HepG2 (cell line): ENCODE data around the gene ALG8.
A peak's percentile ranks its signal among the peaks of the same experiment; 100 is the strongest.

Source experiments
- CEBPG ChIP-seq: IDR thresholded peaks from 2 replicates; pipeline ENCODE4 v1.6.1; 2016
- ETV5 ChIP-seq: IDR thresholded peaks from 2 replicates; pipeline ENCODE4 v1.6.1; 2018; ENCODE audit warnings: missing biosample characterization, missing genetic modification reagents, inconsistent platforms, borderline replicate concordance
- FOXM1 ChIP-seq: sonication (generic); formaldehyde crosslinking; IDR thresholded peaks from 2 replicates; pipeline ENCODE4 v1.5.0; 2020; ENCODE audit warnings: missing genetic modification reagents
- POLR2A ChIP-seq, 2 experiments: IDR thresholded peaks; 2 replicates each; pipeline ENCODE4 v1.6.1; 2011; ENCODE audit warnings: low read depth in 2 of 2, low read length in 2 of 2, mild to moderate bottlenecking in 1 of 2, moderate library complexity in 1 of 2; ENCODE audit not compliant: insufficient read depth in 1 of 2
- SRF ChIP-seq: IDR thresholded peaks from 2 replicates; pipeline ENCODE4 v1.6.1; 2011; ENCODE audit warnings: mild to moderate bottlenecking, low read depth, low read length, moderate library complexity
- TAF1 ChIP-seq: sonication (generic); formaldehyde crosslinking; IDR thresholded peaks from 2 replicates; pipeline ENCODE4 v1.4.0; 2020; ENCODE audit warnings: missing genetic modification reagents
- ZNF205 ChIP-seq: IDR thresholded peaks from 2 replicates; pipeline ENCODE4 v1.6.1; 2018; ENCODE audit warnings: missing biosample characterization, missing genetic modification reagents
- ZNF567 ChIP-seq: sonication (generic); formaldehyde crosslinking; IDR thresholded peaks from 2 replicates; pipeline ENCODE4 v1.8.1; 2023; ENCODE audit warnings: mild to moderate bottlenecking, missing genetic modification reagents, borderline replicate concordance
- ZNF598 ChIP-seq: sonication (generic); formaldehyde crosslinking; IDR thresholded peaks from 2 replicates; pipeline ENCODE4 v1.5.1; 2020; ENCODE audit warnings: mild to moderate bottlenecking, missing genetic modification reagents, borderline replicate concordance
- TF ChIP-seq, protein P1 (sequence below): sonication (generic); formaldehyde crosslinking; IDR thresholded peaks from 2 replicates; pipeline ENCODE4 v1.5.0; 2020; ENCODE audit warnings: mild to moderate bottlenecking, missing genetic modification reagents, moderate library complexity
- TF ChIP-seq, protein P2 (sequence below): sonication (generic); formaldehyde crosslinking; conservative IDR thresholded peaks from 2 replicates; pipeline ENCODE4 v1.4.0; 2020; ENCODE audit warnings: missing genetic modification reagents
- TF ChIP-seq, protein P3 (sequence below): IDR thresholded peaks from 2 replicates; pipeline ENCODE4 v1.6.1; 2016; ENCODE audit warnings: low read depth, borderline replicate concordance
- TF ChIP-seq, protein P4 (sequence below): sonication (generic); formaldehyde crosslinking; IDR thresholded peaks from 2 replicates; pipeline ENCODE4 v1.4.0; 2020; ENCODE audit warnings: missing genetic modification reagents, borderline replicate concordance
- TF ChIP-seq, protein P5 (sequence below): IDR thresholded peaks from 2 replicates; pipeline ENCODE4 v1.6.1; 2016; ENCODE audit warnings: low read depth, missing genetic modification reagents, missing compliant biosample characterization

DNA sequence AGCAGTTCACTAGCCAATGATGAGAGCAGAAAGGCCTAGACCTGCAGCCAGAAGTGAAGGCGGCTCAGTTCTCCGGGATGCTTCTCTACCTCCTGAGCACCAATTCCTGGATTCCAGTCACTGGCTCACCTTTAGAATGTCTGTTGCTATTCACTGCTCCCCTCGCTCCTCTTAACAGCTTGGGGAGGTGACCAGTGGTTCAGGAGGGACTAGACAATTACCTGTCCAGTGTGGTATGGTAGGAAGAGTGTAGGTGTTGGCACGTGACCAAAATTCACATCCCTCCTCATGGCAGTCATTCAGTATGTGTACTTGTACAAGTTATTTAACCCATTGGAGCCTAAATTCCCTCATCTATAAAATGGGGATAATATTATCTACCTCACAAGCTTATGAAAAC, 71.7 kb downstream of the ALG8 start:
- TF ChIP-seq CEBPG (CRISPR knock-in tag) (no peak), SRF (no peak), POLR2A (IDR thresholded peaks at IDR 0.05; ENCODE audit: insufficient read depth in 1 of 2, low read depth in 2 of 2, low read length in 2 of 2) (peak in 1 of 2 experiments; percentile 39; a peak in 1 of 4 replicates), ETV5 (CRISPR knock-in tag) (no peak), ZNF567 (CRISPR knock-in tag) (no peak), FOXM1 (no peak), ZNF598 (no peak), ZNF205 (no peak), TAF1 (no peak)
- TF ChIP-seq, protein P1, sequence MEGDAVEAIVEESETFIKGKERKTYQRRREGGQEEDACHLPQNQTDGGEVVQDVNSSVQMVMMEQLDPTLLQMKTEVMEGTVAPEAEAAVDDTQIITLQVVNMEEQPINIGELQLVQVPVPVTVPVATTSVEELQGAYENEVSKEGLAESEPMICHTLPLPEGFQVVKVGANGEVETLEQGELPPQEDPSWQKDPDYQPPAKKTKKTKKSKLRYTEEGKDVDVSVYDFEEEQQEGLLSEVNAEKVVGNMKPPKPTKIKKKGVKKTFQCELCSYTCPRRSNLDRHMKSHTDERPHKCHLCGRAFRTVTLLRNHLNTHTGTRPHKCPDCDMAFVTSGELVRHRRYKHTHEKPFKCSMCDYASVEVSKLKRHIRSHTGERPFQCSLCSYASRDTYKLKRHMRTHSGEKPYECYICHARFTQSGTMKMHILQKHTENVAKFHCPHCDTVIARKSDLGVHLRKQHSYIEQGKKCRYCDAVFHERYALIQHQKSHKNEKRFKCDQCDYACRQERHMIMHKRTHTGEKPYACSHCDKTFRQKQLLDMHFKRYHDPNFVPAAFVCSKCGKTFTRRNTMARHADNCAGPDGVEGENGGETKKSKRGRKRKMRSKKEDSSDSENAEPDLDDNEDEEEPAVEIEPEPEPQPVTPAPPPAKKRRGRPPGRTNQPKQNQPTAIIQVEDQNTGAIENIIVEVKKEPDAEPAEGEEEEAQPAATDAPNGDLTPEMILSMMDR (CRISPR knock-in tag): no peak
- TF ChIP-seq, protein P2, sequence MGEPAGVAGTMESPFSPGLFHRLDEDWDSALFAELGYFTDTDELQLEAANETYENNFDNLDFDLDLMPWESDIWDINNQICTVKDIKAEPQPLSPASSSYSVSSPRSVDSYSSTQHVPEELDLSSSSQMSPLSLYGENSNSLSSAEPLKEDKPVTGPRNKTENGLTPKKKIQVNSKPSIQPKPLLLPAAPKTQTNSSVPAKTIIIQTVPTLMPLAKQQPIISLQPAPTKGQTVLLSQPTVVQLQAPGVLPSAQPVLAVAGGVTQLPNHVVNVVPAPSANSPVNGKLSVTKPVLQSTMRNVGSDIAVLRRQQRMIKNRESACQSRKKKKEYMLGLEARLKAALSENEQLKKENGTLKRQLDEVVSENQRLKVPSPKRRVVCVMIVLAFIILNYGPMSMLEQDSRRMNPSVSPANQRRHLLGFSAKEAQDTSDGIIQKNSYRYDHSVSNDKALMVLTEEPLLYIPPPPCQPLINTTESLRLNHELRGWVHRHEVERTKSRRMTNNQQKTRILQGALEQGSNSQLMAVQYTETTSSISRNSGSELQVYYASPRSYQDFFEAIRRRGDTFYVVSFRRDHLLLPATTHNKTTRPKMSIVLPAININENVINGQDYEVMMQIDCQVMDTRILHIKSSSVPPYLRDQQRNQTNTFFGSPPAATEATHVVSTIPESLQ (CRISPR knock-in tag): no peak
- TF ChIP-seq, protein P3, sequence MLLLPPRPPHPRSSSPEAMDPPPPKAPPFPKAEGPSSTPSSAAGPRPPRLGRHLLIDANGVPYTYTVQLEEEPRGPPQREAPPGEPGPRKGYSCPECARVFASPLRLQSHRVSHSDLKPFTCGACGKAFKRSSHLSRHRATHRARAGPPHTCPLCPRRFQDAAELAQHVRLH (CRISPR knock-in tag): no peak
- TF ChIP-seq, protein P4, sequence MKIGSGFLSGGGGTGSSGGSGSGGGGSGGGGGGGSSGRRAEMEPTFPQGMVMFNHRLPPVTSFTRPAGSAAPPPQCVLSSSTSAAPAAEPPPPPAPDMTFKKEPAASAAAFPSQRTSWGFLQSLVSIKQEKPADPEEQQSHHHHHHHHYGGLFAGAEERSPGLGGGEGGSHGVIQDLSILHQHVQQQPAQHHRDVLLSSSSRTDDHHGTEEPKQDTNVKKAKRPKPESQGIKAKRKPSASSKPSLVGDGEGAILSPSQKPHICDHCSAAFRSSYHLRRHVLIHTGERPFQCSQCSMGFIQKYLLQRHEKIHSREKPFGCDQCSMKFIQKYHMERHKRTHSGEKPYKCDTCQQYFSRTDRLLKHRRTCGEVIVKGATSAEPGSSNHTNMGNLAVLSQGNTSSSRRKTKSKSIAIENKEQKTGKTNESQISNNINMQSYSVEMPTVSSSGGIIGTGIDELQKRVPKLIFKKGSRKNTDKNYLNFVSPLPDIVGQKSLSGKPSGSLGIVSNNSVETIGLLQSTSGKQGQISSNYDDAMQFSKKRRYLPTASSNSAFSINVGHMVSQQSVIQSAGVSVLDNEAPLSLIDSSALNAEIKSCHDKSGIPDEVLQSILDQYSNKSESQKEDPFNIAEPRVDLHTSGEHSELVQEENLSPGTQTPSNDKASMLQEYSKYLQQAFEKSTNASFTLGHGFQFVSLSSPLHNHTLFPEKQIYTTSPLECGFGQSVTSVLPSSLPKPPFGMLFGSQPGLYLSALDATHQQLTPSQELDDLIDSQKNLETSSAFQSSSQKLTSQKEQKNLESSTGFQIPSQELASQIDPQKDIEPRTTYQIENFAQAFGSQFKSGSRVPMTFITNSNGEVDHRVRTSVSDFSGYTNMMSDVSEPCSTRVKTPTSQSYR (CRISPR knock-in tag): no peak
- TF ChIP-seq, protein P5, sequence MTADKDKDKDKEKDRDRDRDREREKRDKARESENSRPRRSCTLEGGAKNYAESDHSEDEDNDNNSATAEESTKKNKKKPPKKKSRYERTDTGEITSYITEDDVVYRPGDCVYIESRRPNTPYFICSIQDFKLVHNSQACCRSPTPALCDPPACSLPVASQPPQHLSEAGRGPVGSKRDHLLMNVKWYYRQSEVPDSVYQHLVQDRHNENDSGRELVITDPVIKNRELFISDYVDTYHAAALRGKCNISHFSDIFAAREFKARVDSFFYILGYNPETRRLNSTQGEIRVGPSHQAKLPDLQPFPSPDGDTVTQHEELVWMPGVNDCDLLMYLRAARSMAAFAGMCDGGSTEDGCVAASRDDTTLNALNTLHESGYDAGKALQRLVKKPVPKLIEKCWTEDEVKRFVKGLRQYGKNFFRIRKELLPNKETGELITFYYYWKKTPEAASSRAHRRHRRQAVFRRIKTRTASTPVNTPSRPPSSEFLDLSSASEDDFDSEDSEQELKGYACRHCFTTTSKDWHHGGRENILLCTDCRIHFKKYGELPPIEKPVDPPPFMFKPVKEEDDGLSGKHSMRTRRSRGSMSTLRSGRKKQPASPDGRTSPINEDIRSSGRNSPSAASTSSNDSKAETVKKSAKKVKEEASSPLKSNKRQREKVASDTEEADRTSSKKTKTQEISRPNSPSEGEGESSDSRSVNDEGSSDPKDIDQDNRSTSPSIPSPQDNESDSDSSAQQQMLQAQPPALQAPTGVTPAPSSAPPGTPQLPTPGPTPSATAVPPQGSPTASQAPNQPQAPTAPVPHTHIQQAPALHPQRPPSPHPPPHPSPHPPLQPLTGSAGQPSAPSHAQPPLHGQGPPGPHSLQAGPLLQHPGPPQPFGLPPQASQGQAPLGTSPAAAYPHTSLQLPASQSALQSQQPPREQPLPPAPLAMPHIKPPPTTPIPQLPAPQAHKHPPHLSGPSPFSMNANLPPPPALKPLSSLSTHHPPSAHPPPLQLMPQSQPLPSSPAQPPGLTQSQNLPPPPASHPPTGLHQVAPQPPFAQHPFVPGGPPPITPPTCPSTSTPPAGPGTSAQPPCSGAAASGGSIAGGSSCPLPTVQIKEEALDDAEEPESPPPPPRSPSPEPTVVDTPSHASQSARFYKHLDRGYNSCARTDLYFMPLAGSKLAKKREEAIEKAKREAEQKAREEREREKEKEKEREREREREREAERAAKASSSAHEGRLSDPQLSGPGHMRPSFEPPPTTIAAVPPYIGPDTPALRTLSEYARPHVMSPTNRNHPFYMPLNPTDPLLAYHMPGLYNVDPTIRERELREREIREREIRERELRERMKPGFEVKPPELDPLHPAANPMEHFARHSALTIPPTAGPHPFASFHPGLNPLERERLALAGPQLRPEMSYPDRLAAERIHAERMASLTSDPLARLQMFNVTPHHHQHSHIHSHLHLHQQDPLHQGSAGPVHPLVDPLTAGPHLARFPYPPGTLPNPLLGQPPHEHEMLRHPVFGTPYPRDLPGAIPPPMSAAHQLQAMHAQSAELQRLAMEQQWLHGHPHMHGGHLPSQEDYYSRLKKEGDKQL (CRISPR knock-in tag): no peak
